ENCODE measurements around the gene FASN.

FASN gene

DNA sequence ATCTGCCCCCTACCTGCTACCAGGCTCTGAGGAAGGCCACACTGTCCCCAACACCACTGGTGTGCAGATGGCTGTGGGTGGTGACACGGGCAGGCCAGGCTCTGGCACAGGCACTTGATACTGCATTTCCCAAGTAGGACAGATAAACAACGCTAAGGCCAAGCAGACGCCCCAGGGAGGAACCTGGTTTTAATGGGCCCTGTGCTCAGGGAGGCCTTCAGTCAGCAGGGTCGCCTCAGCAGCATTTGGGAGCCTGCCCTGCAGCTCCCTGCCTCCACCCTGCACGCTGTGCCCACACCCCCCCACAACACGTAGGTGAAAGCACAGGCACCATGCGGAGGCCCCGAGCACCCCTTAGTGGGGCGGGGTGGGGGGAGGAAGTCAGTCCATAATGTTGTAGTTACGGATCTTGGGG lies 3.3 kb upstream of the FASN start:
- no peak for DNase-seq

DNA sequence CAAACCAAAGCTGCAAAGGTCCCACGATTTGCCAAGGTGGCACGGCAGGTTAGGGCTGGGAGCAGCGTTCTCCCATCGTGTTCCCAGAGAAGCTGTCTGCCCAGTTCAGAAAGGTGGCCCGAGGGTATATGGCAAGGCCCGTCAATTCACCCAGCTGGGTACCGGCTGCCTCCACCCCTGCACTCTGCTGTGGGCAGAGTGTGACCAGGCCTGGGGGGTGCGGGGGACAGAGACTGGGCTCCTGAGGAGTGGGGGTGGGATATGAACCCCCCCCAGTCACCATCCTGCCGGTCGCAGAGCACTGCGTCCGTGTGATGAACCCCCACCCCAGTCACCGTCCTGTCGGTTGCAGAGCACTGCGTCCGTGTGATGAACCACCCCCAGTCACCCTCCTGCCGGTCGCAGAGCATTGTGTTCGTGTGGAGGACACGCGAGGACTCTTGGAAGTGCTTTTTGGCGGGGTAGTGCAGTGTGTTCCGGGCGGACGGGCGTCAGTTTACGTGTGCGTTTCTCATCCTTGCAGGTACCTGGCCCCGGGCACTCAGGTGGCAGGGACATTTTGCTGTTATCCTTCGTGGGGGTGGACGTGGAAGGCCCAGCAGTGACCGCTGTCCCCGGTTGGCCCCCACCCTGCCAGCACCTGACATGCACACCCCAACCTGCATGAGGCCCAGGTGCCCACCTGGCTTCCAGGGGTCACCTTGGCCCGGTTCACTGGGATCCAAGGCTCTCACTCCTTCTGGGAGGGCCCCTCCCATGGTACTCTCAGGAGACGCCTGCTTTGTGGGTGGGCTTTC lies 2.7 kb upstream of the FASN start:
- DNase-seq: no peak

DNA sequence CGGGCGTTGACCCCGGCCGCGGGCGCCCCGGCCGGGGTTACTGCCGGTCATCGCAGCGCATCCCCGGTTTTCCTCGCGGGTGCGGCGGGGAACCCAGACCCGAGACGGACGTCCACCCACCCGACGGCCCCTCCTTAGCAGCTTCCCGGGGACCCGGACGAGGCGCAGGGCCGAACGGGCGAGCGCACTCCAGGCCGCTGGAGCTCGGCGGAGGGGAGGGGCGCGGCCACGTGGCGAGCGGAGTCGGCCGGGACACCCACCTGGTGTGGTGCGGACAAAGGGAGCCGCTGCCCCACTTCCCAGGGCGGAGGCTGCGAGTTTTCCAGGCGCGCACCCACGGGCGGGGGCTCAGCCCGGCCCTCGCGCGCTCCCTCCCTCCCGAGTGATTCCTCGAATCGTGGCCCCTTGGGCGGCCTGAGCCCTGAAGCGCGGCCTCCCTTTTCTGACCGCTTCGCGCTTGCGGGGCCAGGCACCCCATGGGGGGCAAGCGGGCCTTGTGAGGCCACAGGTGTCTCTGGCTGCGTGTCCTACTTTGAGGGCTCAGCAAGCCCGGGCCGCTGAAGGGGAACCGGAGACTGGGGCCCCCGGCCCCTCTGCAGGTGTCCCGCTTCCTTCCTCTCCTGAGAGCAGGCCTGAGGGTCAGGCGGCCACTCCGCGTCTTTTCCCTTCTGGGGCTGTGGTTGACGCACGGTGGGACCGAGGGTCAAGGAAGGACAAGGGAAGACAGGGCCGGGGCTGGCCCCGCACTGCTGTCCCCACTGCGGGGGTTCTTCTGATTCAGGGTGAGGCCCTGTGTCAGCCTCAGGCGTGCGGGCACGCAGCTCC lies 1.1 kb upstream of the FASN start:
- peak in 1 of 2 experiments; percentile 38 for DNase-seq

DNA sequence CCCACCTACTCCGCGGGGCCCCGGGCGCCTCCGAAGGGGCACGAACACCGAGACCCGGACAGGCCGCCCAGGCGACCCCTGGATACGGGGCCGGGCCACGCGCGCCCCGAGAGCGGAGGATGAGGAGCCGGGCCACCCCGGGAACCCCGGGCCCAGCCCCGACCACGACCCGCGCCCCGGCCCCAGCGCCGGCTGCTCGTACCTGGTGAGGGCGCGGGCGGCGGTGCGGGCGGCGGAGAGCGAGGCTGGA lies 192 bp downstream of the FASN start:
- DNase-seq: no peak

DNA sequence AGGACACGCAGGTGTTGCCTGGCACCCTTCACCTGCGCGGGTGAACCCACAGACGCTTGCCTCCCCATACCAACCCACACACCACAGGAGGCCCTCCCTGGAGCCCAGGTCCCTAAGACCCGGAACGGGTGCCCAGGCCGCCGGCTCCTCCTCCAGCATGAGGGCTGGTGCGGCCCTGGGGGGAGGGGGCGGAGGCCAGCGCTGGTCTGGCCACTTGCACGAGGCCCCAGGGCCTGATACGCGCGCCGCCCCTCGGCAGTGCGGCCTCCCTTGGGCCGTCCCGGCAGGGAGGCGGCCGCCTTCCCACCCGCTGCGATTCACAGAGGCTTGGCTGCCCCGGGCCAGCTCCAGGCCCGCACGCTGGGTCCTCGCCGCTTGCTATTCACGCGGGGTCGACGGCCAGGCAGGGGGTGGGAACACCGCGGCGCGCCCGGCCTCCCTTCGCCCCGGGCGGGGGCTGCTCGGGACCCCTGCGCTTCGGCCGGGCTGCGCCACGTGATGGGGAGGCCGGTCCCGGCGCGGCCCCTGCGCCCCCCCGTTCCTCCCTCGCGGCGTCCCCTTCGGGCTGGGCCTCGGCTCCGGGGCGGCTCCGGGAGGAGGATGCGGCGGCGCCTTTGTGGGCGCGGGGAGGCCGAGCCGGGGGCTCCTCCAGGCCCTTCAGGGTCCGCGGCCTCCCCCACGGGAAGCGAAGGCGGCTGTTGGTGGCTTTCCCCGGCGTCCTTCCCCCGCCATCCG lies 685 bp downstream of the FASN start:
- DNase-seq: no peak

DNA sequence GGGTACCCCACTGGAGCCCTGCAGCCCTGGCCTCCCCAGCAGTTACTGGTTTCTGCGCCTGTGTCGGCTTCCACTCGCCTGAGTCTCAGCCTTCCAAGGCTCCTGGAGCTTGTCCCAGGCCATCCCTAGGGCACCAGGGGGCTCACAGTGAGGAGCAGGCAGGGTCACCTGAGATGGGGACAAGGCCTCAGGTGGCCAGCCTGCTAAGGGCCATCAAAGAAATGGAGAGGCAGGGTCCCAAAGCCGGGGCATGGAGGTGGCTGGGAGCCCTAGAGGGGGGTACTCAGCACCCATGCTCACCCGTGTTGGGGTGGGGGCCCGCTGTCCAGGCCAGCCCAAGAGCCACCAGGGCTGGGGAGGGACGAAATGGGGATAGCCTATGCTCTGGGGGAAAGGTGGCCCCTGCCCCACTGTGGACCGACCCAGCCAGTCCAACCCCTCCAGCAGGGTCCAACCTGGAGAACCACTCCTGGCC lies 1.3 kb downstream of the FASN start:
- DNase-seq: no peak

DNA sequence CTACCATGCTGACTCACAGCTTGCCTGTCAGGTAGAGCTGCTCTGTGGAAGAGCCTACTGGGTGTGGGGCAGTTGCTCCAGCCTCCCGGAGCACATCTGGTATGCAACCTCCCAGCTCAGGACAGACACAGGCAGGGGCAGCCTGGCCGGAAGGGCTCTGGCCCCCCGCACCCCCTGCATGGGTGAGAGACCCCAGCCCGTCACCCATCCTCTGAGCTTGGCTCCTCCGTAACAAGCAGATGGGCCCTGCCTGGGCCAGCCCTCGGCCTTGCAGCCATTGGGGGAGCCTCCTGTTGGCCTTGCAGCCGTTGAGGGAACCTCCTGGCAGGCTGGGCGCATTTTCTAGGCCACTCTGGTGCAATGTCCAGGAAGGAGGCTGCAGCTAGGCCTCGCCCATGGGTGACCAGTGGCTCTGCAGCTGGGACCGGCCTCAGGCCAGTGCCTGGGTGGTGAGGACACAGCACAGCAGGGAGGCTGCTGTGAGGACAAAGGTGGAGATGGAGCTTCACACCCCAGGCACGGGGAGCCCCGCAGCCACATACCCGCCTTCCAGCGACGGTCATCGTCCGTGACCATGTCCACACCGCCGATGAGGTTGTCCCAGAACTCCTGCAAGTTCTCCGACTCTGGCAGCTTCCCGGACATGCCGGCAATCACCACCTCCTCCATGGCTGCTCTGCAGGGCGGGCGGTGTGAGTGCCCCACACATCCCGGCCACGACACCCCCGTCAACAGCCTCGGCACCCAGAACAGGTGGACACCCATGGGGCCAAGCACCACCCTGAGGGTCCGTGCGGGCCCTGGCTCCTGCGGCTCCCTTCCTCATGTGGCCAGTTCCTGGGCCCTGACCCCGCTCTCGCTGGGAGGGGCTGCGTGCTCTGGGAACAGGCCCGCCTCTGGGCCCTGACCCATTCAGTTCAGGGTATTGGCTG lies 2.0 kb downstream of the FASN start:
- no peak for DNase-seq

DNA sequence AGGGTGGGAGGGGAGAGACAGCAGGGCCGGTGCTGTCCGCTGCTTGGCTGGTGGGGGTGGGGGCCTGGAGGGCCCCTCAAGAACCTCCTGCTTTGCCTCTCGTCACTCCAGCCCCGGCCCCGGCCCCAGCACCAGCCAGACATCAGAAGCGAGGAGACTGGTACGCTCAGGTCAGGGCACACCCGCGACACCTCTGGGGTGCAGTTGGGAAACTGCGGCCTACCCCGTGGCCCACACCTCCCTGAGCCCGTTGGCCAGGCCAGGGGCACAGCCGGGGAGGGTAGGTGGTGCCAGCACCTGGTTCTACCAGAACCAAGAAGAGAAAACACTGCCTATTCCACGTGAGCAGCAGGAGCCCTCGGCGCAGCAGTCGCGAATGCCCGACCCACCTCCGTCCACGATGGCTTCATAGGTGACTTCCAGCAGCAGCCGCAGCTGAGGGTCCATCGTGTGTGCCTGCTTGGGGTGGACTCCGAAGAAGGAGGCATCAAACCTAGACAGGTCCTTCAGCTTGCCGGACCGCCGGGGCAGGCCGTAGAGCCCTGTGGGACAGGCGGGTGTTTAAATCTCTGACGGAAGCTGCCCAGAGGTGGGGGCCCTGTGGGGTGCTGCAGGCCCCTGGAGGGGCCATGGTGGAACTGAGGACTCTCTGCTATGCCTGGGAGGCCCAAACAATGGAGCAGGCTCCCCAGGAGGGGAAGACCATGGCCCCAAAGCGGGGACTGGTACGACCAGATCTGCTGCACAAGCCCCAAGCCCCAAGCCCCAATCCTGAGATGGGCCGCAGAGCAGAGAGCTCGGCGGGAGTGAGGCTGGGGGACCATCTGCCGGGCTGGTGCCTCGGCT lies 2.9 kb downstream of the FASN start:
- no peak for DNase-seq

DNA sequence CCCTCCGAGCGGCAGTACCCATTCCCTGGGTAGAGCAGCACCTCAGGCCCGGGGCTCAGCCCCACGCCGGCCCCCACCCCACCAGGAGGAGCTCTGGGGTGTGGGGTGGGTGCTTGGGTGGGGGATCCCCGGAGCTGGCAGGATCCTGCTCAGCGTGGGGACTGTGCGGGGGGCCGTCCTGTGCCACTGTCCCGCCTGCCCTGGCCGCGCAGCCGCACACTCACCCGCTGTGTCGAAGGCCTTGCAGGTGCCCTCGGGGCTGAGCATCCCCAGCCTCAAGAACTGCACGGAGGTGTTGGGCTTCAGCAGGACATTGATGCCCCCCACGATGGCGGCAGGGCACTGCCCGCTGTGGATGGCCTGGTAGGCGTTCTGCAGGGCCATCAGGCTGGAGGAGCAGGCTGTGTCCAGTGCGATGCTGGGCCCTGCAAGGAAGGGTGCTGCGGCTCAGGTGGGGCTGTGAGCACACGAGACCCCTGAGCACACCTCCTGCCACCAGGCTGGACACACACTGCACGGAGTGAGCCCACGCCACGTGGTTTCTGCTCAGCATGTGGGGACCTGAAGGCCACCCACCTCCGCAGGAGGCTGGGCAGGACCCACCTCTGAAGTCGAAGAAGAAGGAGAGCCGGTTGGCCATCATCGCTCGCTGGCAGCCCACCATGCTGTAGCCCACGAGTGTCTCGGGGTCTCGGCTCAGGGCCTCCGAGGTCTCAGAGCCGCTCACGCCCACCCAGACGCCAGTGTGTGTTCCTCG lies 4.9 kb downstream of the FASN start:
- DNase-seq: no peak

DNA sequence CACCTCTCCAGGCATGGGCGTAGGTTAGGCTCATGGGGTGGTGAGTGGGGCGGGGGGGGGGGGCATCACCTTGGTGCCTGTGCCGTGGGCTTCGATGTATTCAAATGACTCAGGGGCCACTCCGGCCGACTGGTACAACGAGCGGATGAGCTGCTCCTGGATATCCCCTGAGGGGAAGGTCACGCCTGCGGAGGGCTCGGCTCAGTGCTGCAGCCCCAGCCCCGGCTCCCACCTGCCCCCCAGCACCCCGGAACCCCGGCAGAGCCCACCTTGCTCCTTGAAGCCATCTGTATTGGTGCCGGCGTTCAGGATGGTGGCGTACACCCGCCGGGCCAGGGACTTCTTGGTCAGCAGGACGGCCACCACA lies 5.4 kb downstream of the FASN start:
- no peak for DNase-seq

DNA sequence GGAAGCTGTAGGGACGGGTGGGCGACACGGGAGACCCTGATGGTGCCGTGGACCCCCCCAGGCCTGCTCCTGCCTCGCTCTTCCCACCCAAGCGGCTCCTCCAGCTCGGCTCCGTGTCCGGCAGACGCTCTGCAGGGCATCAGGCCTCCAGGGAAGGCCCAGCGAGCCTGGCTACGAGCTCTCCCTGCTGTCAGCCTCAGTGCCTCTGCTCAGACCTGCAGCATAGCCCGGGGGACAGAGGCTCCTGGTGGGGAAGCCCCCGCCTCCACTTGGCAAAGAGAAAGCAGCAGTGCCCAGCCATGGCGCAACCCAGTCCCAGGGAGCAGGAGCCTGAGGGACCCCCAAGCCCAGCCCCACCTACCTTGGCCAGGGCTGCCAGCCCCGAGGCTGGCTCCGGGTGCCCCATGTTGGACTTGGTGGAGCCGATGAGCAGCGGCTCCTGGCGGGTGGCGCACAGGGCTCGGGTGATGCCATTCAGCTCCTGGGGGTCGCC lies 5.9 kb downstream of the FASN start:
- no peak for DNase-seq

DNA sequence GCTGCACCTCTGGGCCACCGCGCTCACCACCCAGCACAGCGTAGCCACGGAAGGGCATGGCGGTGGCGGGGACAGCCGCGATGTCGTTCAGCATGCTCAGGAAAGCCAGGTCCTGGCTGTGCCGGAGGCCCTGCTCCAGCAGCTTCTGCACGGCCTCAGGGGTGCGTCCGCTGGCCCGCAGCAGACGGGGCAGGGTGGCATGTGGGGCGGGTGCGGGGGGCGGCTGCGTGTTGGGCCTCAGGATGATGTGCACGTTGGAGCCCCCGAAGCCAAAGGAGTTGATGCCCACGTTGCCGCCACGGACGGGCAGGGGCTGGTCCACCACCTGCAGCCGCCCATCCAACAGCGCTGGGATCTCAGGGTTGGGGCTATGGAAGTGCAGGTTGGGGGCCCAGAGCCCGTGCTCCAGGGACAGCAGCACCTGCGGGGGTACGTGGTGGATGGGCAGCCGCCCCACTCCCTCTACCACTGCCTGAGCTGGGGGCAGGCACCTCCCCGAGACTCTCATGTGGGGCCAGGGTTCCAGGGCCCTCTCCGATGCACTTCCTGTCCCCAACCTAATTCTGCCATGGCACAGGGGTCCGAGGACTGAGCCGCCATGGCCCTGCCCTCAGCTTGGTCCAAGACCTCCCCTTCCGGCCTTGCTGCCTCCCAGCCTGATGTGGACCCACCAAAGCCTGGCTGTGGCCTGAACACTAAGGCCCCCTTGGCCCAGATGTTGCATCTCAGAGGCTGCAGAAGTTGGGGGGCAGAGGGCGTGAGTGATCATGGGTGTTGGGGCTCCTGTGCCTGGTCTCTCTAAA lies 6.6 kb downstream of the FASN start:
- DNase-seq: no peak

DNA sequence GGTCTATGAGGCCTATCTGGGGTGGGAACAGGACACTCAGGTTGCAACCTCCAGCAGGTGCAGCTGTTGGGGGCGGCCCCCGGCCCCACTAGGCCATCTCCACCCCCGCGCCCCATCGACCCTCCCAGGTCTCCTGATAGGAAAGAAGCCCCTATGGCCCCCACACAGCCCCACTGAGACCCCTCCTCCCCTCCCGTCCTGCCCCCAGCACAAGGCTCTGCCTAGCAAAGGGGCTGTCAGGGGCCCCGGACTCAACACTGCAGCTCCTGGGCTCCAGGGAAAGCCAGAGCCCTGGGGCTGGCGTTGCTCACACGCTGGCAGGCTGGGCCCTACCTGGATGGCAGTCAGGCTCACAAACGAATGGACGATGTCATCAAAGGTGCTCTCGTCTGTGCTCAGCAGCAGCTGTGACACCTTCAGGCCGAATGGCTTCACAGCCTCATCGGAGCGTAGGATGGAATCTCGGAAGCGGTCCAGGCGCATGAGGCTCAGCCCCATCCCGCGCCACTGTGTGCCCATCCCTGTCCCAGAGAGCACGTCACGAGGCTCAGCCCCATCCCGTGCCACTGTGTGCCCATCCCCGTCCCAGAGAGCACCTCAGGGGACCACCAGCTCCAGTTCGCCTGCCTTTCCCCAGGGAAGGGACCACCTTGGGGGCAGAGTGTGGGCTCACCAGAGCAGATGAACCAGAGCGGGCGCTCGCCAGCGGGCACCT lies 7.3 kb downstream of the FASN start:
- DNase-seq: no peak

DNA sequence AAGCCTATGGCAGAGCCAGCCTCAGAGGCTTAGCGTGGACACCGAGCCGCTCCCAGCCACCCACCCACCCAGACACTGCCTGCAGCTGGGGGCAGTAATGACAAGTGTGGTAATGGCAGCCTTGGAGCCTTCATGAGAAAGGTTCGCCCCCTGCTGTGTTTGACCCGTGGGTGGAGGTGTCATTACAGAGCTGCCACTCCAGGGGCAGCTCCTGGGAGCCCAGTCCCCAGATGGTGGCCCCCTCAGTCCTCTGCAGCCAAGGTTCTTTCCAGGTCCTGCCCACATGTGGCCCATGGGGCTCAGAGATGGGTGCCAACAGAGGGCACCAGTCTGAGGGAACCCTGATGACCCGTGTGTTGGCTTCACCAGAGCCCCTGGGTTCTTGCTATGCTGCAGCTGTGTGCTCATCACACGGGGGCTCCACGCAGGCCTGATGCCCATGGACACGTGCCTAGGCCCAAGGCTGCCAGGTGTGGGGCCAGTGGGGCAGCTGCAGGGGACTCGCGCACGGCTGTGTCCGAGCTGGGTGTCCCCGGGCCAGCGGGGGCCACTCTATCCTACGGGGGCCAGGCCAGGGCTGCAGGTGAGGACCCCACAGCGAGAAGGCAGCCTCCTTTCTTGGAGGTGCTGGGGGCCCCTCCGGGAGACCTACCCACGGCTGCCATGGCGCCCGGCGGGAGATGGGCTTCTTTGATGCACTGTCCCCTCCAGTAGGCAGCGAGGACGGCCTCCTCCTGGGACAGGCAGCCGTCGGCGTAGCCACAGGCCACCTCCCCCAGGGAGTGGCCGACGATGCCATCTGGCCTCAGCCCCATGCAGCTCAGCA lies 8.1 kb downstream of the FASN start:
- no peak for DNase-seq

DNA sequence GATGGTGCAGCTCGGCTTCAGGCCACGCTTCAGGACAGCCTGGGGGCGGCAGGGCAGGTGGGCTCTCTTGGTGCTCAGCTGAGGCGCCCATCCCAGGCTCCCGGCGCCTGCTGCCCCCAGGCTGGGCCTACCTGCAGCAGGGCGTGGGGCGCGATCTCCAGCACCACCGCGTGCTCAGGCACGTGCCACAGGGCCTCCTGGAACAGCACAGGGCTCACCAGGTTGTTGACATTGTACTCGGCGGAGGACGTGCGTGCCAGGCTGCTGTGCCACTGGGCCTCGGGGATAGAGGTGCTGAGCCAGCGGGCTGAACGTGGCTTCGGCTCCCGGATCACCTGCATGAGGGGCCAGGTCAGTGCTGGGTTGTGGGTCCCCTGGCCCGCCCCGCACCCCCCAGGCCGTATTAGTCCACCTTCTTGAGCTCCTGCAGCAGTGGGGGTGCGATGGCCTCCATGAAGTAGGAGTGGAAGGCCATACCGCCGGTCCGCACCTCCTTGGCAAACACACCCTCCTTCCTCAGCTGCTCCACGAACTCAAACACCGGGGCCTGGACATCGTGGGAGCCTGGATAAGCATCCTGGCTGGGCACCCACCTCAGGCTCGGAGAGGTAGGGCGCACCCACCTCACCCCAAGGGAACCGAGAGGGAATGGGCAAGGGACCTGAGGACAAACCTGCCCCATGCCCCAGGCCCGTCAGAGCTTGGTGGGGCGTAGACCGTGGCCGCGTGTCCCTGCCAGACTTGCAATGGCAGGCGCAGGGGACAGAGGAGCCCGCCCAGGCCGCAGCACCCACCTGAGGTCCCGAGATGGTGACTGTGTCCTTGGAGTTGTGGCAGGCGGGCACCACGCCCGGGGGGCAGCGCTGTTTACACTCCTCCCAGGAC lies 9.0 kb downstream of the FASN start:
- no peak for DNase-seq

DNA sequence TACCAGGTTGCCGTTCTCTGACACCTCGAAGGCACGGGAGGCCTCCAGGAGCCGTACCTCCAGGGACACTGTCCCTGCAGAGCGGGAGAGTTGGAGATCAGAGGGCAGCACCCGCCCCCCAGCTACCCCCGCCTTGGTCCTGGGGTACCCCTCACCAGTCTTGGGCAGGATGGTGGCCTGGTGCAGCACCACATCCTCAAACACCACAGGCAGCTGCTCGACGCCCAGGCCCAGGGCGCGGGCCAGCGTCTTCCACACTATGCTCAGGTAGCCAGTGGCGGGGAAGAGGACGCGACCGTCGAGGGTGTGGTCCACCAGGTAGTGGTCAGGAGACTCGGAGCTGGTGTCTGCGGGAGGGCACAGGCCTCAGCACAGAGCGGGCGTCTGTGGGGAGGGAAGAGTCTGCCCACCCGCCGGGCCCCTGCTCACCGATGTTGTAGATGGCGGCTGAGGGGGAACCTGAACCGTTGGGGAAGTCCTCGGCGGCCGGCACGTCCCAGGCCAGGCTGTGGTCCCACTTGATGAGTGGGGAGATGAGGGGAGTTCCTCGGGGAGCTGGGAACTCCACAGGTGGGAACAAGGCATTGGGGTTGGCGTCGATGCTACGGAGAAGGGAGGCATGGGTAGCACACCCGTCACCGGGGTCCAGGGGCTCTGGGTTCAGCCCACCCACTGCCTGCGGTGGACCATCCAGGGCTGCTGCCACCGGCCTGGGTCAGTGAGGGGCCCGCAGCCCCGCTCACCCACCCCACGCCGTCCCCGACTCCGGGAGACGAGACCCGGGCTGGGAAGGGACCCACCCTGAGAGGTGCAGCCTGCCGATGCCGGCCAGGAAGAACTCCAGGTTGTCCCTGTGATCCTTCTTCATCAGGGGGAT lies 9.8 kb downstream of the FASN start:
- DNase-seq: no peak
